Skeletal muscle tissue (tissue), 4 donors: ENCODE measurements around the gene SNX1. TPM values are rescaled to one million over a fixed set of nuclear protein-coding genes. Genes with fewer than 3 reads are reported as not detected.
"Not testable (repeated sequence)": the region's sequence is repeated elsewhere in the genome, so short reads cannot be mapped to it uniquely, and the experiment has no call there.

Experiments used
- H3K27ac ChIP-seq: one replicate; pipeline ENCODE4 v1.7.0; 2013; ENCODE audit warnings: mild to moderate bottlenecking, low read depth, low read length, inconsistent platforms
- H3K27me3 ChIP-seq, 3 donors: one replicate each; pipeline ENCODE4 v1.7.0; 2013; ENCODE audit warnings: low read length in 3 of 3; ENCODE audit not compliant: control insufficient read depth in 3 of 3, insufficient read depth in 3 of 3
- H3K36me3 ChIP-seq, 3 donors: one replicate each; pipeline ENCODE4 v1.7.0; 2013; ENCODE audit warnings: low read length in 3 of 3; ENCODE audit not compliant: control insufficient read depth in 3 of 3, insufficient read depth in 3 of 3
- H3K4me1 ChIP-seq, 3 donors: one replicate each; pipeline ENCODE4 v1.7.0; 2013; ENCODE audit warnings: low read length in 3 of 3, mild to moderate bottlenecking in 3 of 3; ENCODE audit not compliant: control insufficient read depth in 3 of 3, insufficient read depth in 3 of 3
- H3K4me3 ChIP-seq, 3 donors: one replicate each; pipeline ENCODE4 v1.7.0; 2013; ENCODE audit warnings: low read length in 3 of 3
- H3K9ac ChIP-seq, 3 donors: one replicate each; pipeline ENCODE4 v1.7.0; 2013; ENCODE audit warnings: low read length in 3 of 3, mild to moderate bottlenecking in 3 of 3, moderate library complexity in 2 of 3, low read depth in 1 of 3
- H3K9me3 ChIP-seq, 3 donors: one replicate each; pipeline ENCODE4 v1.7.0; 2013; ENCODE audit warnings: low read length in 3 of 3; ENCODE audit not compliant: control insufficient read depth in 3 of 3
- total RNA-seq: library from RNA; depleted of rRNA; stranded (reverse); fragments of >200 nt; gene quantifications from one replicate; pipeline ENCODE4 v1.2.3, GENCODE V29; 2014
- donor health status: Osteomylitis.

The SNX1 gene
- total RNA-seq, 1 donor from 2014 or later: 26.6 TPM

DNA sequence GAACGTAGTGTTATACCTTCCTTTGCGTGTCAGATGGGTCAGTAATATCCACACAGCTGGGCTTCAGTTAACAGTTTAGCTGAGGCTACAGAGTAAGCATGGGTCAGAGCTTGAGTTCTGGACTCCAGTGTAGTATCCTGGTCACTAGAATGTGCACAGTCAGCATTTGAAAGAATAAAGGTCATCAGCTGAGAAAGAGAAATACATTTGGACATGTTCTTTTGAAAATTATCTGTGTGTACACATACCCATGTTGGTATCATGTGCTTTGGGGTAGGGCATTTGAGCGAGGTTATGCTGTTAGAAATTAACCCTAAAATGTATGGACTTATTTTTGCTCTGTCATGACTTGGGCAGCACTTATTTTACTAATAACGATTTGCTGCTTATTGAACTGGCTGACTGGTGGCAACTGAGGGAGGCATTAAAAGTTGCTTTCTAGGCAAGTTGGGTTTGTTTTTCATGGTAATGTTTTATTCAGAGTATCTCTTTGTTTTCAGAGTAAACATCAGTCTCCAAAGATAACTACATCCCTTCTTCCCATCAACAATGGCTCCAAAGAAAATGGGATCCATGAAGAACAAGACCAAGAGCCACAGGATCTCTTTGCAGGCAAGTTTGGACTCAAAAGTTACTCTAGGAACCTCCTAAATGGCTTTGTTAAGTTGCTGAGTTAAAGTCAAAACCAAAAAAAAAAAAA lies 16.4 kb downstream of the SNX1 start:
- H3K4me1 ChIP-seq: peaks cover 11 to 24% (median 13%) of the 10 kb centered on the region in 3 donors
- H3K9me3 ChIP-seq: no peaks in the 10 kb centered on the region
- no peak overlapping the region for H3K4me3 ChIP-seq
- peak overlapping the region; percentile 31 for H3K27ac ChIP-seq
- H3K36me3 ChIP-seq: peaks cover 17 to 31% (median 30%) of the 10 kb centered on the region in 3 donors
- no peaks in the 10 kb centered on the region for H3K27me3 ChIP-seq
- peak overlapping the region in 1 of 3 donors; percentile 25 for H3K9ac ChIP-seq

DNA sequence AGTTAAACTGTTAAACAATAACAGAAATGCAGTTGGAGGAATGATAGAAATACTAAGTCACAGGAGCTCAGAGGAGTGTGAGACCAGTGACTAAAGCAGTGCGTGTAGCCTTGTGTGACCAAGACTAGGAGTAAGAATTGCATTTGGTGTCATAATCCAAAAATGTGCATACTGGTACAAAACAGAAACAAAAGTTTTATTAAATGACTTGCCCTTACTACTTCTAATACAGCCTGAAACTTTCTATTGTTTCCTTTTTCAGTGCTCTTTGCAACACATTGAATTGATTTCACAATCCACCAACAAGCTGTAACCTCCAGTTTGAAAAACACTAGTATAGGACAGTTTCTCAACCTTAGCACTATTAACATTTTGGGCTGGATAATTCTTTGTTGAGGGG lies 17.1 kb downstream of the SNX1 start:
- H3K36me3 ChIP-seq: peaks cover 17 to 38% (median 33%) of the 10 kb centered on the region in 3 donors
- no peaks in the 10 kb centered on the region for H3K27me3 ChIP-seq
- peaks cover 11 to 22% (median 13%) of the 10 kb centered on the region in 3 donors for H3K4me1 ChIP-seq
- H3K4me3 ChIP-seq: no peak overlapping the region
- H3K9me3 ChIP-seq: no peaks in the 10 kb centered on the region
- no peak overlapping the region for H3K9ac ChIP-seq
- no peak overlapping the region for H3K27ac ChIP-seq

DNA sequence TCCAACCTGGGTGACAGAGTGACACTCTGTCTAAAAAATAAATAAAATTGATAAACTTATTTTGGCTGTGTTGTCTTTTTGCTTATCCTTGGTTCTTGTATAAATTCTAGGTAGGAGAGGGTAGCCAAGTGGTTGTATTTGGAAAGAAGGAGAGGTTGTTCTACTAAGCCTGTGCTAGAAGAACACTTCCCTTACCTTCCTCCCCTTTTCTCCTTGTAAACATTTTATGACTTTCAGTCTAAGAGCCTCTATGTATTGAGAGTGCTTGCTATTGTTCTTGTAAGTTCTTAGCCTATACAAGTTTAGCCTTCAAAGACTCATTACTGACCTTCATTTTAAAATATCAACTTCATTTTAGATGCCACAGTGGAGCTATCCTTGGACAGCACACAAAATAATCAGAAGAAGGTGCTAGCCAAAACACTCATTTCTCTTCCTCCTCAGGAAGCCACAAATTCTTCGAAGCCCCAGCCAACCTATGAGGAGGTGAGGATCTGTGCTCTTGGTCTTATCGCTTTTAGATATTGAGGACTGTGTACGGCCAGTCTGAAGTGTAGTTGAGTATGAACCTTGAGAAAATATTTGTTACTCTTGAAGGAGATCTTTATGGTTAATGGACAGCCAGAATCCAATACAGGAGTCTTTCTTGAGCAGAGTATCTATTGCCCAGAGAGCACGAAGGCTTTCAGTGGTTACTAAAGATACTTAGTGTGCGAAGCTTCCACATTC lies 22.1 kb downstream of the SNX1 start:
- H3K36me3 ChIP-seq: peaks cover 34 to 75% (median 75%) of the 10 kb centered on the region in 3 donors
- H3K9me3 ChIP-seq: no peaks in the 10 kb centered on the region
- no peaks in the 10 kb centered on the region for H3K27me3 ChIP-seq
- no peak overlapping the region for H3K27ac ChIP-seq
- no peaks in the 10 kb centered on the region for H3K4me1 ChIP-seq
- no peak overlapping the region for H3K9ac ChIP-seq
- no peak overlapping the region for H3K4me3 ChIP-seq

DNA sequence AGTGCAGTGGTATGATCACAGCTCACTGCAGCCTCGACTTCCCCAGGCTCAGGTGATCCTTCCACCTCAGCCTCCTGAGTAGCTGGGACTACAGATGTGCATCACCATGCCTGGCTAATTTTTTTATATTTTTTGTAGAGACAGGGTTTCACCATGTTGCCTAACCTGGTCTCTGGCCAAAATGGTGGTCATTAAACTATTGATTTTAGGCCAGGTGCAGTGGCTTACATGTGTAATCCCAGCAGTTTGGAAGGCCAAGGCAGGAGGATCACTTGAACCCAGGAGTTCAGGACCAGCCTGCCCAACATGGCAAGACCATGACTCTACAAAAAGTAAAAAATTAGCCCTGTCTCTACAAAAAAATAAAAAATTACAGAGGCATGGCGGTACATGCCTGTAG lies 24.5 kb downstream of the SNX1 start:
- H3K4me1 ChIP-seq, H3K27ac ChIP-seq, H3K9me3 ChIP-seq, H3K27me3 ChIP-seq, H3K9ac ChIP-seq, H3K4me3 ChIP-seq: not testable (repeated sequence)
- peaks cover 30 to 80% (median 75%) of the 10 kb centered on the region in 3 donors for H3K36me3 ChIP-seq

DNA sequence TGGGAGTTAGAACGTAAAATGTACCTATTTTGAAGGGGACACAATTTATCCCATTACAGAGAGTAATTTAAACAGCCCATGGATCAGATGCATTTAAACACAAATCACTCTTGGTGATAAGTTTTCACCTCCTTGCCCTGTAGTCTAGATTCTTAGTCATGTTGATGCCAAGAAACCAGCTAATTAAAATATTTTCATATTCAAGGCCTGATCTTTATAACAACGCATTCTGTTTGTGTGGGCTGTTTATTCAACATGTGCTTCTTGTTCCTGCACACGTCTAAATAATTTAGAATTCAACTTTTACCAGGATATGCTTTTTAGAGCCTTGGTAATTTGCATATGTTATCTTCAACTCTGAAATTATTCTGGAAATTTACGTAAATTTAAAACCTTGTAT lies 25.8 kb downstream of the SNX1 start:
- Histone ChIP-seq H3K9ac (no peak overlapping the region), H3K36me3 (peaks cover 27 to 77% (median 75%) of the 10 kb centered on the region in 3 donors), H3K27me3 (no peaks in the 10 kb centered on the region), H3K4me3 (no peak overlapping the region), H3K27ac (no peak overlapping the region), H3K4me1 (no peaks in the 10 kb centered on the region), H3K9me3 (no peaks in the 10 kb centered on the region)

DNA sequence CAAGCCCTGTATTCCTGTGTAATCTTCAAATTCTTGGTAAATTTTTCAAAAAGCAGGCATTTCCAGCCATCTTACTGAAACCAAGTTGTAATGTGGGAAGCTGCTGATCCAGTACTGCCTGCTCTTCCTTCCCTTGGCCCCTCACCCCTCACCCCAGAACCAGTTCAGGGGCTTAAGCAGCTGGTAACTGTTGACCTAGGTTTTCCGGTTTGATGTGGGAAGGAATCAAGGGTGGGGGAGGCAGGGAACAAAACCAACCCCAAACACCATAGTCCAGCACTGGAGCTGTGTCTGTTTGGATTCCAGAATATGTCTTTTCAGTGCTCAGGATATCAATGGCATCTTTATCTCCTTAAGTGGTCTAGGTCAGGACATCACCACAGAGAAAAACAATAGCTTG lies 26.7 kb downstream of the SNX1 start:
- no peaks in the 10 kb centered on the region for H3K27me3 ChIP-seq
- H3K27ac ChIP-seq: no peak overlapping the region
- H3K4me3 ChIP-seq: no peak overlapping the region
- no peaks in the 10 kb centered on the region for H3K9me3 ChIP-seq
- H3K9ac ChIP-seq: no peak overlapping the region
- peaks cover 0 to 2% (median 1%) of the 10 kb centered on the region in 3 donors for H3K4me1 ChIP-seq
- peaks cover 27 to 79% (median 77%) of the 10 kb centered on the region in 3 donors for H3K36me3 ChIP-seq

DNA sequence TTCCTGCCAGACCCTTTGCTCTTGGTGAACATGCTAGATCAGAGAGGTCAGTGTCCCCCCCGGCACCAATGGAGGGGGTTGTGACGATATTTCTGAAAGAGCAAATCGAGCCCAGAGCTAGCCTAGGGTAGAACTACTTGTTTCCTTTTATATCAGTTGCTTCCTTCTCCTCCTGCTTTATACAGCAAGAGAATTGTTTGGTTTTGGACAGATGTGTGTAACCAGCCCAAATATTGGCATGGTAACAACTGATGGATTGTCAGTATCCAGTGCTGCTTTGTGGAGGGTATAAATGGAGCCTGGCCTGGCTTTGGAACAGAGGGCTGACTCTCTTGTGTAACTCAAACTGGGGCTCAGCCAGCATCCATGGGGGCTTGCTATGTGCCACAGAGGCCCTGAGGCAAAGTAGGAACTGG lies 27.2 kb downstream of the SNX1 start:
- peaks cover 32 to 81% (median 77%) of the 10 kb centered on the region in 3 donors for H3K36me3 ChIP-seq
- no peak overlapping the region for H3K4me3 ChIP-seq
- H3K9ac ChIP-seq: no peak overlapping the region
- H3K27me3 ChIP-seq: no peaks in the 10 kb centered on the region
- H3K27ac ChIP-seq: no peak overlapping the region
- H3K9me3 ChIP-seq: no peaks in the 10 kb centered on the region
- H3K4me1 ChIP-seq: peaks cover 0 to 4% (median 3%) of the 10 kb centered on the region in 3 donors

DNA sequence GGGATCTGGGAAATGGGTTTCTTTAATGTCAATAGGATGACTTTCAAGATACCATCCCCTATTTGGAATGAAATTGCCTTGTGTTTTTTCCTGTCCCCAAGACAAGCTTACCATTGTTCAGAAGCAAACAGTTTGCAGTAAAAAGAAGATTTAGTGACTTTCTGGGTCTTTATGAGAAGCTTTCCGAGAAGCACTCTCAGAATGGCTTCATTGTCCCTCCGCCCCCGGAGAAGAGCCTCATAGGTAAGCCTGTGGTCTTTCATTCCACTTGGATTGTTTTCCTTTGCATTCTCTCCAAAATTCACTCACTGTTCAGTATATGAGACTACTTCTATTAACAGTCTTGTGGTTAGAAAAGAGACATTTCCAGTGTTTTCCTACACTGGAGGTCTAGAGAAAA lies 30.2 kb downstream of the SNX1 start:
- no peak overlapping the region for H3K27ac ChIP-seq
- no peaks in the 10 kb centered on the region for H3K27me3 ChIP-seq
- H3K4me3 ChIP-seq: no peak overlapping the region
- H3K9ac ChIP-seq: peak overlapping the region in 1 of 3 donors; percentile 29
- peaks cover 38 to 77% (median 73%) of the 10 kb centered on the region in 3 donors for H3K36me3 ChIP-seq
- H3K4me1 ChIP-seq: peaks cover 0 to 4% (median 3%) of the 10 kb centered on the region in 3 donors
- no peaks in the 10 kb centered on the region for H3K9me3 ChIP-seq

DNA sequence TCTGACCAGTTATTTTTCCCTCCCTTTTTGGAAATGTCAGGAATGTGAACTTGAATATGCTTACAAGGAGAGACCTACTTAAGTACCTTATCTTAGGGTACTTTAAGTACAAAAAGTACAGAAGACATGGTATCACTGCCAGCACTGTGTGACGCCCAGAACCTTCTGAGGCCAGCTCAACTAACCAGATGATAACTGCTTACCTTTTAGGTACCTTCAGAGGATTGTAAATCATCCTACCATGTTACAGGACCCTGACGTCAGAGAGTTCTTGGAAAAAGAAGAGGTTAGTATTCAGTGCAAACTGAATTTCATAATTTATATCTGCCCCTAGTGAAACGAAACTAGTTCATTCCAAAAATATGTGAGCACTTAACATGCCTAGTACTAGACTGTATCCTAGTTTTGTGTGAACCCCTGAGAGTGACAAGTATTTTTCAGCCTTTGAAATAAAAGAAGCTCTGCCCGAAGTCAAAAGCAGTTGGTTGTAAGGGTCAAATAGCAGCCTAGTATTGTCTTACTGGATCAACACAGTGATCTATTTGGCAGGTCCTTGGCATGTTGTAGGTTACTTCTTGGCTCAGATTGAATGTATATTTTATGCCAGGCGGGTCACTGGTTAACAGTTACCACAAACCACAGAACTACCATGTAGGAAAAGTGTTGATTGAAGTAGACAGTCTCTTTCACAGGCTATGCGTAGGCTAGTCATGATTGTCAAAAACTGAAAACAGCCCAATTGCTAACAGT lies 31.9 kb downstream of the SNX1 start:
- H3K9me3 ChIP-seq: no peaks in the 10 kb centered on the region
- H3K27me3 ChIP-seq: no peaks in the 10 kb centered on the region
- peaks cover 48 to 80% (median 77%) of the 10 kb centered on the region in 3 donors for H3K36me3 ChIP-seq
- H3K9ac ChIP-seq: no peak overlapping the region
- H3K4me3 ChIP-seq: no peak overlapping the region
- peaks cover 0 to 4% (median 3%) of the 10 kb centered on the region in 3 donors for H3K4me1 ChIP-seq
- no peak overlapping the region for H3K27ac ChIP-seq
